A673 (cell line): ENCODE results near the gene GSTT2B.

Experiments used
- CTCF ChIP-seq: fragments of 300-800, 200-600 bp; sonication (generic); conservative IDR thresholded peaks from 2 replicates; pipeline ENCODE4 v1.5.1; 2017; ENCODE audit warnings: low read depth, mild to moderate bottlenecking, antibody characterized with exemption, low read length, moderate library complexity, mixed read lengths
- EZH2 ChIP-seq: fragments of 200-600 bp; sonication (generic); IDR thresholded peaks from 2 replicates; pipeline ENCODE4 v1.6.1; 2017; ENCODE audit warnings: borderline replicate concordance, low read depth, mild to moderate bottlenecking, mixed read lengths, antibody characterized with exemption, low read length; ENCODE audit not compliant: poor library complexity, severe bottlenecking

- TF ChIP-seq CTCF, result no peak
- no peak for TF ChIP-seq EZH2
Observed at GRCh38 chr22:24001314-24001713, 40.3 kb upstream of the GSTT2B start.
